Activated CD8-positive, alpha-beta memory T cell treated with anti-CD3 and anti-CD28 coated beads, Interleukin-2, amount 10 ng/mL, durations not matched to agents 7 days and 5 days (primary cell): ENCODE data around the gene PARVA. TPM values are rescaled to one million over a fixed set of nuclear protein-coding genes. Genes with fewer than 3 reads are reported as not detected.

Source experiments
- ATAC-seq: fragments of 150-1000 bp; cut with Tn5 transposase; one replicate; pipeline ENCODE4 v1.10.0; 2021; ENCODE audit warnings: moderate library complexity
- CTCF ChIA-PET: fragments of 350-600 bp; sonication (Branson Sonifier 250); formaldehyde crosslinking; loops from one replicate; lab custom pipeline; 2021; ENCODE audit warnings: antibody characterized with exemption; lab: Charles Lee
- DNase-seq: peaks from one replicate; pipeline ENCODE4 v3.0.0-alpha.2; 2020
- H3K27ac Mint-ChIP-seq: one replicate; pipeline ENCODE4 v1.8.0; 2021; ENCODE audit warnings: mild to moderate bottlenecking, mixed read lengths
- H3K27me3 Mint-ChIP-seq: one replicate; pipeline ENCODE4 v1.8.0; 2021; ENCODE audit warnings: mixed read lengths
- H3K36me3 Mint-ChIP-seq: one replicate; pipeline ENCODE4 v1.8.0; 2021; ENCODE audit warnings: mild to moderate bottlenecking, mixed read lengths
- H3K4me1 Mint-ChIP-seq: one replicate; pipeline ENCODE4 v1.8.0; 2021; ENCODE audit warnings: mixed read lengths
- H3K4me3 Mint-ChIP-seq: one replicate; pipeline ENCODE4 v1.8.0; 2021; ENCODE audit warnings: mild to moderate bottlenecking, moderate library complexity, mixed read lengths
- H3K9me3 Mint-ChIP-seq: one replicate; pipeline ENCODE4 v1.8.0; 2022; ENCODE audit warnings: low read depth, mixed read lengths
- total RNA-seq, 2 experiments: library from RNA; stranded (reverse); gene quantifications; one replicate each; pipeline ENCODE4 v1.2.3, GENCODE V29; 2021

Gene PARVA
- total RNA-seq, 2 experiments from 2014 or later, result not detected

- CTCF ChIA-PET, result no interaction called here
- no peak overlapping the region for H3K27ac Mint-ChIP-seq
- no peak for DNase-seq
- peaks cover 9% of the 10 kb centered on the region for H3K27me3 Mint-ChIP-seq
- no peaks in the 10 kb centered on the region for H3K36me3 Mint-ChIP-seq
- H3K9me3 Mint-ChIP-seq, result no peaks in the 10 kb centered on the region
- no peaks in the 10 kb centered on the region for H3K4me1 Mint-ChIP-seq
- no peak overlapping the region for H3K4me3 Mint-ChIP-seq
- no peak for ATAC-seq
These were observed 77.4 kb downstream of the PARVA start for GRCh38 chr11:12454782-12455181.

GRCh38 chr11:12455938-12456337, 78.6 kb downstream of the PARVA start:
- no peaks in the 10 kb centered on the region for H3K36me3 Mint-ChIP-seq
- CTCF ChIA-PET, result no interaction called here
- H3K9me3 Mint-ChIP-seq, result no peaks in the 10 kb centered on the region
- no peak for DNase-seq
- no peaks in the 10 kb centered on the region for H3K4me1 Mint-ChIP-seq
- H3K27ac Mint-ChIP-seq, result no peak overlapping the region
- H3K27me3 Mint-ChIP-seq, result peaks cover 9% of the 10 kb centered on the region
- ATAC-seq, result no peak
- H3K4me3 Mint-ChIP-seq, result no peak overlapping the region

GRCh38 chr11:12456651-12457579, 79.5 kb downstream of the PARVA start:
- Mint-ChIP-seq H3K36me3 (no peaks in the 10 kb centered on the region), H3K27me3 (peaks cover 9% of the 10 kb centered on the region), H3K4me1 (no peaks in the 10 kb centered on the region), H3K27ac (no peak overlapping the region), H3K9me3 (no peaks in the 10 kb centered on the region), H3K4me3 (no peak overlapping the region)
- DNase-seq, result no peak
- CTCF ChIA-PET, result no interaction called here
- ATAC-seq, result no peak

- CTCF ChIA-PET, result no interaction called here
- Mint-ChIP-seq H3K4me1 (no peaks in the 10 kb centered on the region), H3K4me3 (no peak overlapping the region), H3K36me3 (no peaks in the 10 kb centered on the region), H3K27me3 (peaks cover 9% of the 10 kb centered on the region), H3K27ac (no peak overlapping the region), H3K9me3 (no peaks in the 10 kb centered on the region)
- DNase-seq (no peak), ATAC-seq (no peak)
These were observed 80.7 kb downstream of the PARVA start for GRCh38 chr11:12458042-12458441.

- Mint-ChIP-seq H3K27ac (no peak overlapping the region), H3K9me3 (no peaks in the 10 kb centered on the region), H3K36me3 (no peaks in the 10 kb centered on the region), H3K4me1 (no peaks in the 10 kb centered on the region), H3K27me3 (peaks cover 11% of the 10 kb centered on the region), H3K4me3 (no peak overlapping the region)
- no peak for ATAC-seq
- DNase-seq, result no peak
- CTCF ChIA-PET, result no interaction called here
These were observed 82.0 kb downstream of the PARVA start for GRCh38 chr11:12459374-12459773.

GRCh38 chr11:12459865-12460444, 82.6 kb downstream of the PARVA start:
- H3K4me3 Mint-ChIP-seq, result no peak overlapping the region
- ATAC-seq, result no peak

GRCh38 chr11:12460466-12460865, 83.1 kb downstream of the PARVA start:
- no peaks in the 10 kb centered on the region for H3K36me3 Mint-ChIP-seq
- peaks cover 8% of the 10 kb centered on the region for H3K27me3 Mint-ChIP-seq
- CTCF ChIA-PET, result no interaction called here
- no peaks in the 10 kb centered on the region for H3K9me3 Mint-ChIP-seq
- no peaks in the 10 kb centered on the region for H3K4me1 Mint-ChIP-seq
- ATAC-seq (no peak), DNase-seq (no peak)
- no peak overlapping the region for H3K27ac Mint-ChIP-seq
- H3K4me3 Mint-ChIP-seq, result no peak overlapping the region

More at GRCh38 chr11:12459865-12460444, 82.6 kb downstream of the PARVA start:
- CTCF ChIA-PET, result no interaction called here
- Mint-ChIP-seq H3K9me3 (no peaks in the 10 kb centered on the region), H3K27me3 (peaks cover 10% of the 10 kb centered on the region), H3K36me3 (no peaks in the 10 kb centered on the region), H3K4me1 (no peaks in the 10 kb centered on the region), H3K27ac (no peak overlapping the region)
- DNase-seq, result no peak

GRCh38 chr11:12461516-12461915, 84.1 kb downstream of the PARVA start:
- Mint-ChIP-seq H3K9me3 (no peaks in the 10 kb centered on the region), H3K27me3 (peaks cover 5% of the 10 kb centered on the region), H3K4me1 (no peaks in the 10 kb centered on the region), H3K4me3 (no peak overlapping the region), H3K27ac (no peak overlapping the region), H3K36me3 (no peaks in the 10 kb centered on the region)
- no peak for DNase-seq
- no peak for ATAC-seq
- CTCF ChIA-PET, result no interaction called here

- DNase-seq (no peak), ATAC-seq (no peak)
- Mint-ChIP-seq H3K27me3 (peaks cover 2% of the 10 kb centered on the region), H3K36me3 (no peaks in the 10 kb centered on the region), H3K4me3 (no peak overlapping the region), H3K27ac (no peak overlapping the region), H3K9me3 (no peaks in the 10 kb centered on the region), H3K4me1 (no peaks in the 10 kb centered on the region)
- CTCF ChIA-PET, result no interaction called here
These were observed 86.9 kb downstream of the PARVA start for GRCh38 chr11:12464303-12464702.

- no peak for ATAC-seq
- DNase-seq, result no peak
- CTCF ChIA-PET, result no interaction called here
- no peaks in the 10 kb centered on the region for H3K4me1 Mint-ChIP-seq
- no peaks in the 10 kb centered on the region for H3K9me3 Mint-ChIP-seq
- no peak overlapping the region for H3K4me3 Mint-ChIP-seq
- H3K27me3 Mint-ChIP-seq, result peaks cover 2% of the 10 kb centered on the region
- no peaks in the 10 kb centered on the region for H3K36me3 Mint-ChIP-seq
- no peak overlapping the region for H3K27ac Mint-ChIP-seq
These were observed 88.0 kb downstream of the PARVA start for GRCh38 chr11:12465332-12465731.

GRCh38 chr11:12467610-12468009, 90.2 kb downstream of the PARVA start:
- no peaks in the 10 kb centered on the region for H3K36me3 Mint-ChIP-seq
- no peaks in the 10 kb centered on the region for H3K9me3 Mint-ChIP-seq
- no peak overlapping the region for H3K4me3 Mint-ChIP-seq
- H3K27me3 Mint-ChIP-seq, result peaks cover 13% of the 10 kb centered on the region
- H3K4me1 Mint-ChIP-seq, result no peaks in the 10 kb centered on the region
- DNase-seq, result no peak
- no peak overlapping the region for H3K27ac Mint-ChIP-seq
- ATAC-seq, result no peak
- CTCF ChIA-PET, result no interaction called here

- ATAC-seq (no peak), DNase-seq (no peak)
- H3K36me3 Mint-ChIP-seq, result no peaks in the 10 kb centered on the region
- no peaks in the 10 kb centered on the region for H3K9me3 Mint-ChIP-seq
- no peak overlapping the region for H3K4me3 Mint-ChIP-seq
- H3K27me3 Mint-ChIP-seq, result peaks cover 12% of the 10 kb centered on the region
- no peak overlapping the region for H3K27ac Mint-ChIP-seq
- H3K4me1 Mint-ChIP-seq, result no peaks in the 10 kb centered on the region
- CTCF ChIA-PET, result no interaction called here
These were observed 92.1 kb downstream of the PARVA start for GRCh38 chr11:12469451-12469850.

GRCh38 chr11:12470236-12470635, 92.9 kb downstream of the PARVA start:
- CTCF ChIA-PET, result no interaction called here
- ATAC-seq (no peak), DNase-seq (no peak)
- no peaks in the 10 kb centered on the region for H3K36me3 Mint-ChIP-seq
- H3K4me1 Mint-ChIP-seq, result no peaks in the 10 kb centered on the region
- no peaks in the 10 kb centered on the region for H3K9me3 Mint-ChIP-seq
- no peak overlapping the region for H3K27ac Mint-ChIP-seq
- H3K27me3 Mint-ChIP-seq, result peaks cover 12% of the 10 kb centered on the region
- no peak overlapping the region for H3K4me3 Mint-ChIP-seq

GRCh38 chr11:12472401-12473005, 95.1 kb downstream of the PARVA start:
- H3K27me3 Mint-ChIP-seq, result peaks cover 12% of the 10 kb centered on the region
- no peak for DNase-seq
- no peaks in the 10 kb centered on the region for H3K9me3 Mint-ChIP-seq
- H3K4me1 Mint-ChIP-seq, result no peaks in the 10 kb centered on the region
- no peak overlapping the region for H3K27ac Mint-ChIP-seq
- no peak for ATAC-seq
- H3K36me3 Mint-ChIP-seq, result no peaks in the 10 kb centered on the region
- CTCF ChIA-PET, result no interaction called here
- H3K4me3 Mint-ChIP-seq, result no peak overlapping the region
